HG03378 (cell line): ENCODE data around the gene ATP1B3.
"Not testable (repeated sequence)": the region's sequence is repeated elsewhere in the genome, so short reads cannot be mapped to it uniquely, and the experiment has no call there.

Experiments used
- ATAC-seq: cut with Tn5 transposase; IDR thresholded peaks from one replicate; pipeline ENCODE4 v1.9.1; 2021; ENCODE audit warnings: mild to moderate bottlenecking, moderate library complexity; ENCODE audit not compliant: unreplicated experiment

Gene ATP1B3

DNA sequence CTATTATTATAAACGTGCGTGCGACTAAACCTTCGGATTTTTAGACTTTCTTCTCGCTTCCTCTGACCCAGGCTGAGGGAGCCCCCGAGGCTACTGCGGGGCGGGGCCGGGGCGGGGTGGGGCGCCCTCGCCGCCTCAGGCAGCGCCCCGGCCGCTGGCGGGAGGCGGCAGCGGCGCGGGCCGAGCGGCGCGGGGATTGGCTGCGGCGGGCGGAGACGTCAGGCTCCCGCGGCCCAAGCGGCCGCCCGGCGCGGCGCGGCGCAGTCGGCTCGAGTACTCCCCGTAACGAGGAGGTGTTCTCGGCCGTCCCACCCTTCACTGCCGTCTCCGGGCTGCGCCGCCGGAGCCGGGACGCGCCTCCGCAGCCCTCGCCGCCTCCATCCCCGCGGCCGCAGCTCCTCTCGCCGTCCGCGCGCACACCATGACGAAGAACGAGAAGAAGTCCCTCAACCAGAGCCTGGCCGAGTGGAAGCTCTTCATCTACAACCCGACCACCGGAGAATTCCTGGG, at the start of gene ATP1B3:
TSS of gene ATP1B3 (plus strand) at position 263 of the 510 bp plus-strand sequence. CDS start at position 422, 159 bp downstream.
- peak; percentile 52 for ATAC-seq

DNA sequence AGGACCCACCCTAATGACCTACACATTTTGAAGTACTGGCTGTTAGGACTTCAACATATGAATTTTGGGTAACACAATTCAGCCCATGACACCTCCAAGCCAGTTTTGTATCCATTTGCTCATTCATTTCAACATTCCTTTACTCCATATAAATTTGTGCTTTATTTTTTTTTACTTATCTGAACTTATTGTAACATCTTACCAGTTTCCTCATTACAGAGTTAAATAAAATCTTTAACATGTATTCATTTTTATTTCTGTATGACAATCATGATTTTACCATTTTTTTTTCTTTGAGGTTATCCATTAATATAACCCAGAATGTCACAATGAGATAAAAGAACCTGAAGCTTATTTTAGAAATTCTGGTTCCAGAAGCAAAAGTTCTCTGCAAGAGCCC, 48.0 kb upstream of the ATP1B3 start:
- ATAC-seq = no peak

DNA sequence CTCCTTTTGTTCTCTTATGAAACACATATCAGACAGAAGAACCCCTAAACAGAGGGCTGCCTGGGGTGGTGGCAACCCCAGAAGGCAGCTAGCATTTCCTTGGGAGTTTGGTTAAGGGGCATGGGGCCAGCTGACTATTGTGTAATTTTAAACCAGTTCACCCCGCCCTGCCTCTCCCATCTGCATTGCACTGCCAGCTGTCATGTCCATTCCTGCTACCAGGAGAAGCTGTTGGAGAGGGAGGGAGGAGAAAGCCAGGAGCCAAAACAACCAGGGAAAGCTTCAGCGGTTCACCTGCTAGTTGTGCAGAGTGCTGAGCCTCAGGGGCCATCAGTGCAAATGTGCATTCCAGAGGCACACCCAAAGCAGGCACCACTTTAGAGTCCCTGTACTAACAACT, 47.6 kb upstream of the ATP1B3 start:
- no peak for ATAC-seq

DNA sequence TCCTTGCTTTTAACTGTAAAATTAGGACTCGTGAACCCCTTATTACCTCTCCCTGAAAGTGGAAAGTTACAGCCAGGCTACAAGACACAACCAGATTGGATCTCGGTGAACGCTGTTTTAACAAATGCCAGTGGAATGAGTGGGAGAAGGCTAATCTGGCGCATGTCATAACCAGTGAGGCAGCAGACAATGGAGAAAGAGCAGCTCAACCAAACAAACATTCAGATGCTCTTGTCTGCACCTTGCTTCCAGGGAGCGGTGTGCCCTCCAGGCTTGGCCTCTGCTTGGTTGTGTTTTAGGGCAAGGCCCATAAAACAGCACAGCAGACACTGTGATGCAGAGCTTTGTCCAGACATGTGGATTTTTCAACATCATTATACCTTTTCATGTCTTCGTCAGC, 45.9 kb upstream of the ATP1B3 start:
- no peak for ATAC-seq

DNA sequence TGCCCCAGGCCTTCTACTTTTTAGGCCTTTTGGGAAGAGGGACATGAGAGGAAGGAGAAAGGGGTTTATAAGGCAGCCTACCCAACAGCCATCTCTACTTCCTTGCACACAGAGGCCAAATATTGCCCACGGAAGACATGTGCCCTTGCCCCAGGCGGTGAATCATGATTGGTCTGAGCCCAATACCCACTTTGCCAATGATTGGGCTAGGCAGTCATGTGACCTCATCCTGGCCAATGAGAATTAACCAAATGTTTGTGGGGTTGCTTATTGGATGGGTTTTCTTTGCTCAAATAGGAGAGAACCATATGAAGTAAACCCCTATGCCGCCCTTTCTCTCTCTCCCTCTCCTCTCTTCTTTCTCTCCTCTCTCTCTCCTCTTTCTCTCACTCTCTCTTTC, 42.2 kb upstream of the ATP1B3 start:
- ATAC-seq = no peak

DNA sequence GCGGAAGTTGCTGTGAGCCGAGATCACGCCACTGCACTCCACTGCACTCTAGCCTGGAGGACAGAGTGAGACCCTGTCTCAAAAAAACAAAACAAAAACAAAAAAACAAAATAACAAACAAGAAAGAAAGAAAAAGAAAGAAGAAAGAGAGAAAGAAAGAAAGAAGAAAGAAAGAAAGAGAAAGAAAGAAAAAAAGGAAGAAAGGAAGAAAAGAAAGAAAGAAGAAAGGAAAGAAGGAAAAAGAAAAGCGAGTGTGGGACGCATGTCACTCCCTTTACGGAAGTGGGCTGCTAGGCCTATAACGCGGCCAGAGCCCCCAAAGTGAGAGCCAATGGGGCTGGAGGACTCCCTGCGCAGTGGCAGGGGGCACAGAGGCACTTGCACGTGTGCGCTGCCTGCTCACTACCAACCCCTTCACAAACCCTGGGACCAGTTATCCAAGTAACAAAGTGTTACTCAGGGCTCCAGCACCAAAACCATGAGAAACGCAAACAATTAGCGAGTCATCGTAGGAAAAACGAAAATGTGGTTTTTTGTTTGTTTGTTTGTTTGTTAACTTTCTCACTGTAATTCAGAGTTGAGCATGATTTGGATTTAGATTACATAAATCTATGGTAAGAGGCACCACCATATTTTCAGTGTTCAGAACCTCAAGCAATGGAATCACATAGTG, 40.8 kb upstream of the ATP1B3 start:
- no peak for ATAC-seq

DNA sequence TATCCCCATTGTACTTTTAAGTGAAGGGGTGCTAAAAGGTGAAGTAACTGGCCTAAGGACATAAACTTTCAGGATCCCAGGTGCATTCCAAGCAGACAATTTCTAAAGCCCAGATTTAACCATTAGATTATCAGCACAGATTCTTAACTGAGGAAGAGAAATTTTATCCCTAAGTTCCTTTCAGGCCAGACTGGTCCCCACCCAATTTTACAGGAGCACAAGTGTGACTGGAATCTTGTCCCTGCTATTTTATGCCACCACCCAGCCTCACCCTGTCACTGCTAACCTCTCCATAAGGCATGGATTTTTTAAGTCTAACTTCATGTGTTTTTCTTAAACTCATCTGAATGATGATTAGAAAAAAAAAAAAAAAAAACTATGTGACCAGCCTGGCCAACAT, 37.1 kb upstream of the ATP1B3 start:
- no peak for ATAC-seq

DNA sequence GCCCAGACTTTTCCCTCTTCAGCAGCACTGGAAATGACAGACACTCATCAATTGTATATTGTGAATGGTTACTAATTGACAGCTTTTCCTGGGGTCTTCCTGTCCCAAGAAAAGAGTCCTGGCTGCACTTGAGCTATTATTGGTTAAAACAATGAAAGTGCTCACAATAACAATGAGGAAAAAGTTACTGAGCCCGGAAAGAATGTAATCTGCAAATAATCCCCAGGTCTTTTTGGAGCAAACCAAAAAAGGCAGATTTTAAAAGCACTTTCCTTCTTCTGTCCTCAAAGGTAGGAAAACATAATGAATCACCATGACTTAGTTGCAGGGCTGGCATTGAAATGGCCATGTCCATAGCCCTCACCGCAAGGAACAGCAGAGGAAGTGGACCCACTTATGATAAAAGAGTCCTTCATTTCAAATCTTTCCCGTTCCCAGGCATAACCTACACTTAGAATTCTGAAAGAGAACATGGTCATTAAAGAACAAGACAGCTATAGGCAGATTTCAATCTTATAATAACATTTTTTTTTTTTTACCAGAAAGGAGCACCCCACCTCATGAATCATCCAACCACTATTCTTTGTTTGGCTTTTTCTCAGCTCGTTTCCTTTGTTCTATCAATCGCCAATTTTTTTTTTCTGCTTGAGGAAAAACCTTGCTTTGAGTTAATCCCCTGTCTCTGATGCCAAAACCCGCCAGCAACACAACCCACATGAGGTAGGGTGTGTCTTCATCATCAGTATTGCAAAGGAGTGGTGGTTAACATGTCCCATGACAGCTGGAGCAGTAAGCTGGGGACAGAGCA, 35.5 kb upstream of the ATP1B3 start:
- ATAC-seq = no peak

DNA sequence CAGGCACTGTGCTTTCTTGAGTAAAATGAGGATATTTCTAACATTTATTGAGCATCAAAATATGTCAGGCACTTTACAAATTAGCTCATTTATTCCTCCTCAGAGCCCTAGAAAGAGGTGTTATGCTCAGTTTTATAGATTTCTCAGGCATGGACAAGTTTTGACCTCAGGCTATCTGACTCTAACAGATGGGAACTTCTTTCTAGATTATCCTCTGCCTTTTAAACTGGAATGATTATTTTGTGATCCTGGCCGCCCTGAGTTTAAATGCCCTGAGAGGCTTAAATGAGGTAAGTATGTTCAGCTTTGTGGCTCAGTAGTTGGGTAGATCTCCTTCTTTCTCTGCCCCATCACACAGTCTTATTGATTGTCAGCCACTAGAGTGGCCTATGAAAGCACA, 32.3 kb upstream of the ATP1B3 start:
- ATAC-seq = no peak

DNA sequence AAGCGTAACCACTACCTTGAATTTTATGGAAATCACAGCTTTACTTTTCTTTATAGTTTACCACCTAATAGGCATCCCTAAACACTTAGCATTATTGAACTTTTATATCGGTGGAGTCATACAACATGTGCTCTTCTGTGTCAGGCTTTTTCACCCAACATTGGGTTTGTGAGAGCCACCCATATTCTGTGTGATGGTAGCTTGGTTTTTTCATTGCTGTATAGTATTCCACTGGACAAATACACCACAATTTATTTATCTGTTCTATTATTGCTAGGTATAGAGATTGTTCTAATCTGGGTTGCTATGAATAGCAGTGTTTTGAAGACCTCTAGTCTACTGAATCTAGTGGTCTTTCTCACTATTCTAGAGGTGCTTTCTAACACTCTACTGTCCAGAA, 31.6 kb upstream of the ATP1B3 start:
- no peak for ATAC-seq

DNA sequence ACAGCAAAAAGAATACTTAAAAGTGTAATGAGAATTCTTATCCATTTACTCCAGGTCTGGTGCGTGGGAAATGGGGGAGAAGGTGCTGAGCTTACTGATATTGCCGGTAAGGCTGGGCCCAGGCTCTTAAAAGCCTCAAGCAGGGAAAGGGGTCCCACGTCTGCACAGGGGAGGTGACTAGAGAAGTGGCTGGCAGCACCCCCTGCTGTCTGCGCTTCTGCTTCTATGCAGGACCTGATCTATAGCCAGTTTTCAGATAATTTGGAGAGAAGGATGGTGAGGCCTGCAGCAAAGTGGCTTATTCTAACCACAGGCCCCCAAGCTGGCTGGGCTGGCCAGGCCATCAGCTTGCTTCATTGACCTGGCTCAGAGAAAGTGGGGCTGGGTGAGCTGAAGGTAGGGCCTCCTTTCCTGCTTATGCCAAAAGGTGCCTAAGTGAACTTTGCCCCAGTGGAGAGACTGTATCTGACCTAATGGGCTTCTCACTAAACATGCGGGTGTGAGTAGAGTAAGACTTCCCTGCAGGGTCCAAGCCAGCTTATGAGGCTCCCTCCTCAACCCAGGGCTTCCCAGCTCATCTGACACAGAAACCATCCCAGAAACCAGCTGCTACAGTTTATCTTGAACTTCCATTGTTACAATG, 30.9 kb upstream of the ATP1B3 start:
- no peak for ATAC-seq

DNA sequence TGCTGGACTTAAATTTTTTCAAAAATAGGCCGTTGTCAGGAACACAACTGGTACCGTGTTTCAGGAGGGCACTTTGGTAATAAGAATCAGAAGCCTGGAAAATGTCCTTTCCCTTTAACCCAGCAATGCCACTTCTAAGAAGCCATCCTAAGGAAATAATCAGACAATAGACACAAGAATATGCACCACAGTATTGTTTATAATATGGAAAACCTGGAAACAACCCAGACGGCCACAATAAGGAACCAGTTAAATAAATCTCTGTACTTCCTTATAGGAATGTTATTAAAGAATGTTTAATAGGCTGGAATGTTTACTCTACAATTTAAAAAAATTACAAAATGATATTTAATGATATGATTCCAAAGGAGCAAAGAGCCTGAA, 30.4 kb upstream of the ATP1B3 start:
- ATAC-seq = no peak

DNA sequence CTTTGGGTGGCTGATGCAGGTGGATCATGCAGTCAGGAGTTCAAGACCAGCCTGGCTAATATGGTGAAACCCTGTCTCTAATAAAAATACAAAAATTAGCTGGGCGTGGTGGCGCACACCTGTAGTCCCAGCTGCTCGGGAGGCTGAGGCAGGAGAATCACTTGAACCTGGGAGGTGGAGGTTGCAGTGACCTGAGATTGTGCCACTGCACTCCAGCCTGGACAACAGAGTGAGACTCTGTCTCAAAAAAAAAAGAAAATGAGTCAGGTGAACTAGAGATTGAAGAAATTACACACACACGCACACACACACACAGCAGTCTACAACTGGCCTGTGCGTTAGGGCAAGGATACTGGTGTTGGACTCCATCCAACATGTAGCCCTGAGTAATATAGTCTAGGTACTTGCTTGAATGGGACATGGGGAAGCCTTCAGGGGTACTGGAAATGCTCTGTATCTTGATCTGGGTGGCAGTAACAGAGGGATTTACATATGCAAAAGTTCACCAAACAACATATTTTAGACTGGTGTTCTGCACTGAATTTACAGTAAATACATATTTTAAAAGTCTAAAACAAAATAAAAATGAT, 28.2 kb upstream of the ATP1B3 start:
- ATAC-seq = not testable (repeated sequence)

DNA sequence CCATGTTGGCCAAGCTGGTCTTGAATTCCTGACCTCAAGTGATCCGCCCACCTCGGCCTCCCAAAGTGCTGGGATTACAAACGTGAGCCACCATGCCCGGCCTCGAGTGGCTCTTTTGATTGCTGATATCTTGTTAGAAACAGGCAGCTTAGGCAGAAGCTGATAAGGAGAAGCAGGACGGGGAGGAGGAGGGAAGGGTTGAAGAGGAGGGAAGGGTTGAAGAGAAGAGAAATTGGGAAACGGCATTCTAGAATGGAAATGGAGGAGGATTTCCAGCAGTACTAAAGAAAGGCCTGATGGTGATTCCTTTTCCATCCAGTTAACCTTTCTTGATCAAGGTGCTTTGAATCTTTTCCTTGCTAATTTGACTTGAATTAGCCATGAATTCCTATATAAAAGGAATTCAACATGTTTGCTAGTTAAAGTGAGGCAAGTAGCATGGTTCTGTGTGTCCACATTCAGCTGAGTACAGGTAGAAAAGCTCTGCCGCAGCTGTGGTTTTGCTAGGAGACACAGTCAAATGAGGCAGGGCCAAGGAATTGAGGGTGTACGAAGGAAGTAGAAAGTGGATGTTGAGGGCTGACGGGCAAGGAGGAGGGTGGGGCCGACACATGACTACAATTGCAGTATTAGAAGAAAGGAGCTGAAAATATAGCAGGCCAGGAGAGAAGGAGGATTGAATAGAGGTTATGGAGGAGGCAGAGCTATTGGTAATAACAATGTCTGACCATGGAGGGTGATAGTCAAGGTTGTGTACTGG, 27.2 kb upstream of the ATP1B3 start:
- ATAC-seq = no peak

DNA sequence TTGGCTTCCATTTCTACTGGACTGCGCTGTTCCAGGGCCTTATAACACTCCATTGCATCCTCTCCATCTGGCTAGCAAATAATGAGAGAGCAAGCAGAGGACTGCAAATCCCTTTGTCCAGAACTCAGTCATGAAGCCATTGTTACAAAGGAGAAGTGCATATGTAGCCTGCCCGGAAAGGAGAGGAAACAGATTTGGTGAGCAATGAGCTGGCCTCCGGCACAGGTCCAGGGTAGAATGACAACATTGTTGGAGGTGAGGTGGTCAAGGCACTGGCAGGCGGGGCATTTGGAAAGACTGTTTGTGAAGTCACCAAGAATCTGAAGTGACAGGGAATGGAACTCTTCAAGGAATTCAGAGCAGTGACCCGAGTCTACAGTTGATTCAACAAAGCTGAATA, 25.0 kb upstream of the ATP1B3 start:
- ATAC-seq = no peak

DNA sequence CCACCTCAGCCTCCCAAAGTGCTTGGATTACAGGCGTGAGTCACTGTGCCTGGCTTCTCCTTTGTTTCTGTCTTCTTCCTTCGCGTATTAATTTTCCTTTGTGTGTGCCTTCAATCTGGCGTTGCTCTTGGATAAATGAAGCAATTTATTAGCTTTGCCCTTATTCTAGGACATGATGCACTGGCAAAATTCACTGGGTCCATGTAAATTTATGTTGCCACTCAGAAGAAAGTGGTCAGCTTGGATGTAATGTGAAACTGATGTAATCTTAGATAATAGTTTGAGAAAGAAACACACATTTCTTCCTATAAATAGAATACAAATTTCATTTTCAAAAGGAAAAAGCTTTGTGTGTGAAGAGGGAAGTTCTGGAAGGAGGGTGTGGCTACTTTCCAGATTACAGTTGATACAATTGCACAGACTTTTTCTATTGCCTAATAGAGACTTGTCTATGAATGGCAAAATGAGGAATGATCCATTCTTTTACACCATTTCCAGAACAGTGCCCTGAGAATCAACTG, 23.3 kb upstream of the ATP1B3 start:
- ATAC-seq = no peak

DNA sequence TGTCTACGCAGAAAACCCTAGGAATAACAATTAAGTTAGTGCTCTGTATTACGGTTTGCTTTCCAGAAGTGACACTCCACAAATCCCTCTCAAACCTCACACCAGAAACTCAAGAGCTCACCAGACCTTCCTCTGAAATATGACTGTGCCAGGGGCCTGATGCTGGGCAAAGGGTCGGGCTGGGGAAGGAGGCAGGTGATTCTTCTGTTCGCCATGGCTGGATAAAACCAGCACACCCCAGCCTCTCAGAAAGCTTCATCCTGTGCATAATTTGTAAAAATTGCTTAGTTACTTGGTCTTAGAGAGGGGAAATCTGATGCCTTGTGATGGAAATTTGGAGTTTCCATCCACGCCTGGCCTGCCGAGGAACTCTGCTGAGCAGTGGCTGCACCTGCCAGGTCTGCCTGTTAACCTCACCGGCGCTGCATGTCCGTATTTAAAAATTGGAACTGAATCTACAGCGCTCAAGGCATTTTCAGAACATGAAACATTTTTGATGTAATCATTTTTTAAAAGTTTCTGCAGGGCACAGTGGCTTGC, 22.7 kb upstream of the ATP1B3 start:
- no peak for ATAC-seq

DNA sequence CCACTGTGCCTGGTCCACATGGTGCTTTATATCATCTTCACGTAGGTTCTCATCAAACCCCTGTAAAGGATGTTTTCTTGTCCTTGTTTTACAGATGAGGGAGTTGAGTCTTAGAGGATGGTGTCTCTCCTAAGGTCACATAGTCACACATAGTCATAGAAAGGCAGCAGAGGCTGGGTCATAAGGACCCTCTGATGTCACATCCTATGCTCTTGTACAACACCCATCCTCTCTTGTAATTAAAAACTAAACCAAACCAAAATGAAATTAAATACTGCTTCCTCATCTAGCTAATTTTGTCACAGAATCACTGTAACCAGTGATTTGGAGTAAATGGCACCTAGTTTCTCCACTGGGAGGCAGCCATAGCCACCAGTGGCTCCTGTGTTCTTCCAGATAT, 21.8 kb upstream of the ATP1B3 start:
- no peak for ATAC-seq

DNA sequence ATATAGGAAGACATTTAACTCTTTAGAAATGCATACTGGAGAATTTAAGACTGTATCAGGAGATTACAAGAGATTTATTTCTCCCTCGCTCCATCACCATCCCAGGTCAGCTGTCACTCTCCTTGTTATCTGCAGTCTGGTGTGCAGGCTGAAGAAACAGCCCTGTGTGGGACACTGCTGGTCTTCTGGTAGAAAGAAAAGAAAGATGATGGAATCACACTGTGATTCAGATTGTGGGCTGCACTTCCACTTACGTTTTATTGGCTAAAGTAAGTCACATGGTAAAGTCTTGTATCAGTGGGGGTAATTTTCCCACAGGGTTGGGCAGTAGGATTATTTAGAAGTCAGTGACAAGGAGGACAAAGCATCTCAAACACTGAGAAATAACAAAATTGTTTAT, 18.1 kb upstream of the ATP1B3 start:
- no peak for ATAC-seq

DNA sequence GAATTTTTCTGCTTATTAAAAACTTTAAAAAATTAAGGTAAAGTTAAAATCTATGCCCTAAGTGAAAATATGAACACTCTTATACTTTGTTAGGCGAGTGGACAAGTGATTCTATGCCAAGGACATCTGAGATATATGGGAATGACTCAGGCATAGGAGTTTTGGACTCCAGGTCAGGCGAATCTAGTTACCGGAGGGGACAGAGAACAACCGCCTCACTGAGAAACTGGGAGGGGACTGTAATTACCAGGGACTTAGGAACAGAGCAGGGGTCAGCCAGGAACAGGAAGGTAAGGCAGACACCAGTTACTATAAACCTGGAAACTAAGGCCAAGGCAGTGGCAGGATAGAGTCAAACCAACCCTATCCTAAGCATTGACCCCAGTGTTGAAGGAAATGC, 16.8 kb upstream of the ATP1B3 start:
- no peak for ATAC-seq
